ENCODE measurements around the gene GATAD2A. TPM values are rescaled to one million over a fixed set of nuclear protein-coding genes. Genes with fewer than 3 reads are reported as not detected.

The GATAD2A gene
- total RNA-seq, 1 donor from 2014 or later, result 150 TPM

GRCh38 chr19:19421299-19421696, 15.8 kb downstream of the GATAD2A start:
- no peak for DNase-seq (ENCODE audit: low read depth, low spot score)
- TF ChIP-seq, protein P1, sequence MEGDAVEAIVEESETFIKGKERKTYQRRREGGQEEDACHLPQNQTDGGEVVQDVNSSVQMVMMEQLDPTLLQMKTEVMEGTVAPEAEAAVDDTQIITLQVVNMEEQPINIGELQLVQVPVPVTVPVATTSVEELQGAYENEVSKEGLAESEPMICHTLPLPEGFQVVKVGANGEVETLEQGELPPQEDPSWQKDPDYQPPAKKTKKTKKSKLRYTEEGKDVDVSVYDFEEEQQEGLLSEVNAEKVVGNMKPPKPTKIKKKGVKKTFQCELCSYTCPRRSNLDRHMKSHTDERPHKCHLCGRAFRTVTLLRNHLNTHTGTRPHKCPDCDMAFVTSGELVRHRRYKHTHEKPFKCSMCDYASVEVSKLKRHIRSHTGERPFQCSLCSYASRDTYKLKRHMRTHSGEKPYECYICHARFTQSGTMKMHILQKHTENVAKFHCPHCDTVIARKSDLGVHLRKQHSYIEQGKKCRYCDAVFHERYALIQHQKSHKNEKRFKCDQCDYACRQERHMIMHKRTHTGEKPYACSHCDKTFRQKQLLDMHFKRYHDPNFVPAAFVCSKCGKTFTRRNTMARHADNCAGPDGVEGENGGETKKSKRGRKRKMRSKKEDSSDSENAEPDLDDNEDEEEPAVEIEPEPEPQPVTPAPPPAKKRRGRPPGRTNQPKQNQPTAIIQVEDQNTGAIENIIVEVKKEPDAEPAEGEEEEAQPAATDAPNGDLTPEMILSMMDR (conservative IDR thresholded peaks at IDR 0.05), result no peak
- H3K4me3 Mint-ChIP-seq, result no peak overlapping the region
- H3K9me3 Mint-ChIP-seq, result no peaks in the 10 kb centered on the region
- H3K27me3 Mint-ChIP-seq (ENCODE audit: low read depth), result no peaks in the 10 kb centered on the region
- H3K4me1 Mint-ChIP-seq, result peaks cover 28% of the 10 kb centered on the region
- H3K27ac Mint-ChIP-seq (ENCODE audit: unreplicated experiment), result peak overlapping the region; percentile 35
- peaks cover 3% of the 10 kb centered on the region for H3K36me3 Mint-ChIP-seq (ENCODE audit: low read depth)

DNA sequence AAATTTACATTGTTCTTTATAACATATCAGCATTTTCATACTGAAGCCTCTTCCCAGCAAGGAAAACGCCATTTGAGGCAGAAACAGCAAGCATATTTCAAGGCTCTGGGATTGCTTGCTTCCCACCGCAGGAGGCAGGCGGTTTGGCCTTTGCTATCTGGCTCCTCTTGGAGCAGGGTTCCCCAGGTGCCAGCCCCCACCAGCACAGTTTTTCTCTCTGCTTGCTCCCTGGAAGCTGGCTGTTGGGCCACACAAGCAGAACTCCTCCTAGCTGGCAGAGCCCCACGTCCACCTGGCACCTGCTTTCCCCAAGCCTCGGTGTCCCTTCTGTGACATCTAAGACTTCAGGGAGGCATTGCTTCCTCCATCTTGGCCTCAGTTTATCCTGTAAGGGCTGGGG, 16.7 kb downstream of the GATAD2A start:
- no peak overlapping the region for H3K27ac Mint-ChIP-seq (ENCODE audit: unreplicated experiment)

DNA sequence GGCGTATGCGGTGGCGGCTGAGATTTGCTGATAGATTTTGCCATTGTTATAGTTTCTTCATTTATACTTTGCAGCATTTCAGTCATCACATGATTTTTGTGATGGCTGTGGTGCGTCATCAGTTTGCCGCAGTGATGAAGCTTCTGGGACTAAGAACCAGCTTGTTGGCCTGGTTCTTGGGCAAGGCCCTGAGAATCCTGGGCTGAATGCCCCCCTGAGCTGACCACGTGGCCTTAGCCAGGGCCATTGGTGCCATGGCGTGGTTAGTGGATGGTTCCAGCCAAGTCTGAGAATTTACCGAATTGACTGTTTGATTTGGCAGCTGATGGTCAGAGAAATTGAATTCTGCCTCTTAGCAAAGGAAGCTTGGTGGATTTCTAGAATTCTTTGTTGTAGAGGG, 17.8 kb downstream of the GATAD2A start:
- no peak for DNase-seq (ENCODE audit: low read depth, low spot score)
- Mint-ChIP-seq H3K4me1 (peaks cover 26% of the 10 kb centered on the region), H3K9me3 (no peaks in the 10 kb centered on the region), H3K27ac (ENCODE audit: unreplicated experiment) (peak overlapping the region; percentile 19), H3K27me3 (ENCODE audit: low read depth) (no peaks in the 10 kb centered on the region), H3K4me3 (no peak overlapping the region), H3K36me3 (ENCODE audit: low read depth) (peaks cover 5% of the 10 kb centered on the region)
- TF ChIP-seq, protein P1 (conservative IDR thresholded peaks at IDR 0.05), result no peak

More for the DNA sequence above, 16.7 kb downstream of the GATAD2A start:
- peaks cover 5% of the 10 kb centered on the region for H3K36me3 Mint-ChIP-seq (ENCODE audit: low read depth)
- TF ChIP-seq, protein P1 (conservative IDR thresholded peaks at IDR 0.05), result no peak
- no peak for DNase-seq (ENCODE audit: low read depth, low spot score)
- H3K27me3 Mint-ChIP-seq (ENCODE audit: low read depth), result no peaks in the 10 kb centered on the region
- H3K4me3 Mint-ChIP-seq, result no peak overlapping the region
- no peaks in the 10 kb centered on the region for H3K9me3 Mint-ChIP-seq
- peaks cover 33% of the 10 kb centered on the region for H3K4me1 Mint-ChIP-seq

DNA sequence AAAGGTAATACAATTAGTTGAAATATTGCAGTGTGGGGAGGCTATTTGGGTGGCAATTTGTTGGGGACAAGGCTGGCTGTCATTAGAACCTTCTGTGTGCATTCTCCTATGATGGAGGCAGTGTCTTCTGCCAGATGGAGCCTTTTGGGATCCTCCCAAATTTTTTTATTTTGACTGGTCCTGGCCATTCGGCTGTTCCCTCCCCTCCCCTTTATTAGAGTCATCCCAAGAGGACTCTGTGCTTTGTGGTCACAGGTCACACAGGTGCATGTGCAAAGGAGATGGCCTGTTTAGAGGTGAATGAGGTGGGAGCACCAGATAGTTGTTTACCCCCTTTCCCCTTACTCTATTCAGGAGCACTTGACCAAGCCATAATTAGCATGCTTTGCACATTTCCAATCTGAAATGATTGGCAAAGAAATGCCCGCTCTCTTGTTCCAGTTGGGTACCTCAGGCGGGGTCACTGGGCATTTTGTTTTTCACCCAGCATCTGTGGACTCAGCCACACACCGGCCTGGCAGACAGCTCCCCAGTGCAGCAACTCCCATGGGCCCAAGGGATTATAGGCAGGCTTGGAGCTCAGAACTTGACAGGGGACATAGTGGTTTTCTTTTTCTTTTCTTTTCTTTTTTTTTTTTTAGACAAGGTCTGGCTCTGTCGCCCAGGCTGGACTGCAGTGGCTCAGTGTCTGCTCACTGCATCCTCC, 19.8 kb downstream of the GATAD2A start:
- TF ChIP-seq, protein P1 (conservative IDR thresholded peaks at IDR 0.05), result no peak
- H3K36me3 Mint-ChIP-seq (ENCODE audit: low read depth), result peaks cover 5% of the 10 kb centered on the region
- no peaks in the 10 kb centered on the region for H3K27me3 Mint-ChIP-seq (ENCODE audit: low read depth)
- peaks cover 19% of the 10 kb centered on the region for H3K4me1 Mint-ChIP-seq
- H3K27ac Mint-ChIP-seq (ENCODE audit: unreplicated experiment), result no peak overlapping the region
- H3K9me3 Mint-ChIP-seq, result no peaks in the 10 kb centered on the region
- no peak for DNase-seq (ENCODE audit: low read depth, low spot score)
- no peak overlapping the region for H3K4me3 Mint-ChIP-seq

GRCh38 chr19:19426216-19426615, 20.7 kb downstream of the GATAD2A start:
- Mint-ChIP-seq H3K4me1 (peaks cover 19% of the 10 kb centered on the region), H3K27me3 (ENCODE audit: low read depth) (no peaks in the 10 kb centered on the region), H3K27ac (ENCODE audit: unreplicated experiment) (no peak overlapping the region), H3K9me3 (no peaks in the 10 kb centered on the region), H3K4me3 (no peak overlapping the region), H3K36me3 (ENCODE audit: low read depth) (peaks cover 2% of the 10 kb centered on the region)
- TF ChIP-seq, protein P1 (conservative IDR thresholded peaks at IDR 0.05), result no peak
- DNase-seq (ENCODE audit: low read depth, low spot score), result no peak

Measured in neural crest cell (in vitro differentiated cells).